Retina (tissue), 1 donor: ENCODE data around the gene KCNQ5.
"Not testable (repeated sequence)": the region's sequence is repeated elsewhere in the genome, so short reads cannot be mapped to it uniquely, and the experiment has no call there.

Experiments
- DNase-seq: peaks from one replicate; pipeline ENCODE4 v3.0.0-alpha.2; 2016

KCNQ5 gene

DNA sequence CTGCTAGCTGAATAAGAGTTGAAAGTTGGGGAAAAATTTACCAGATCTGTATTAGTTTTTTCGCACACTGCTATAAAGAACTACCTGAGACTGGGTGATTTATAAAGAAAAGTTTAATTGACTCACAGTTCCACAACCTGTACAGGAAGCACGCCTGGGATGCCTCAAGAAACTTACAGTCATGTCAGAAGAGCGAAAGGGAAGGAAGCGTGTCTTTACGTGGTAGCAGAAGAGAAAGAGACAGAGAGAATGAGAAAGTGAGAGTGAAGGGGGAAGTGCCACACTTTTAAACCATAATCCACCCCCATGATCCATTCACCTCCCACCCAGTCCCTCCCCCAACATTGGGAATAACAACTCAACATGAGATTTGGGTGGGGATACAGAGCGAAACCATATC lies 523.8 kb downstream of the KCNQ5 start:
- no peak for DNase-seq

DNA sequence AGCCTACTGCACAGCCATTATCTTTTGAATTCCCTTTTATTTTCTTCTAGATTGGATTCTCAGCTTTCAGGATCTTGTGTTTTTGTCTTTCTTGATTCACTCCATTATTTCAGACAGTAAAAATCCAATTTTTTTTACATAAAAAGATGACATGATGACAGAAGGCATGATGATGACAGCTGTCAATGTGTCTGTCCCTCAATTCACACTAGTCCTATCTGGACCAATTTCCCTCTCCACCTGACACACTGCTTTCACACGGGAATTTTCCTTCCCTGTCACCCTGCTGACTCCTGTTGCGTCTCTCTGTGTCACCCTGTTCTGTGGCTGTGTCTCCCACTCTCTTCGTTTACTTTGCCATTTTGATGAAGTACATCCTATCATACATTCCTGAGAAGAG lies 529.9 kb downstream of the KCNQ5 start:
- DNase-seq: no peak

DNA sequence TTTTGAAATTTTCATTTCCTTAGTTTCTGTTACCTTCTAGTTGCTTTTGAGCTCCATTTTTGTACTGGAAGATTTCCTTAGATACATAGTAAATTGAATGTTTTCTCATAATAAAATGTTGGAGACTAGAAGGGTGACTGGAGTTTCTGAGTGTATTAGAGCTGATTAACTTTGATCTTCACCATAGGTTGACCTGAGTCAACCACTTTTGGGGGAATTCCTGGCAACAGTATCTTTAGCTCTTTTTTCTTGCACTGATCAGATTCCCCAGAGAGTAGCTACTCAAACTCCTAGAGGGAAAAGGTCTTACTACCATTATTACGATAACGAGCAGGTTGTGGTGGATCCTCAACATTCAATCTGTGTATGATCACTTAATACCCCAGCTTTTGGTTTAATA lies 530.7 kb downstream of the KCNQ5 start:
- no peak for DNase-seq

DNA sequence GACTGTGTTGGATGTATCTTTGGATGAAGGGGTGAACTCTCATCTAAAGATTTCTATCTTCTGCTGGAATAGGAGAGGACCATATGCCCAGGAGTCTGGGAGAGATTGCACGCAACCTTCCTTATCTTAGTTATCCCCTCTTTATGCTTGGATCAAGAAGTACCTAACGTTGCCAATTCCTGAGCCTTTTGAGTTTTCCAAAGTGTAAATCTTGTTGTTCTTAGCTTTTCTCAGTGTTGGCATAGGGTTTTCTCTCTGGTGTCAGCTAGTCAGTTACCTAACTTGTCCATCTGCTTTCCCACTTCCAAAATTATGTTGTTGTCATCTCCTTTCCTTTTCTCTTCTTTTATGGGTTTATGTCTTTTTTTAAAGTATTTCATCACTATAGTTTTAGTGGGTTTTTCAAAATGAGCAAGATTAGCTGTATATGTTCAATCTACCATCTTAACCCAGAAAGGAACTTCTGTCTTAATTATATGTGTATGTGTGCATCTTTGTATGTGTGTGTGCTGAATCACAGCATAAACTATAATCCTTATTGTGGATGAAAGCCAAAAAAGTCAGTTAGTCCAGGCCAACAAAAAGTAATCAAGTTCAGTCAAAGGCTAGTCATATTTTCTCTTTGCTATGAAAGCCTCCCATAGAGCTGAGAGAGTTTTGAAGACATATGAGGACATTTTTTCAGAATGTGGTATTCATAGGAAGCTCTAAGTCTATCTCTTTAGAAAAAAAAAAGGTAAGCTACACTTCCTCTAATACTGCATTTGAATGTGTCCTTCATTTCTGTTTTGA lies 531.3 kb downstream of the KCNQ5 start:
- no peak for DNase-seq

DNA sequence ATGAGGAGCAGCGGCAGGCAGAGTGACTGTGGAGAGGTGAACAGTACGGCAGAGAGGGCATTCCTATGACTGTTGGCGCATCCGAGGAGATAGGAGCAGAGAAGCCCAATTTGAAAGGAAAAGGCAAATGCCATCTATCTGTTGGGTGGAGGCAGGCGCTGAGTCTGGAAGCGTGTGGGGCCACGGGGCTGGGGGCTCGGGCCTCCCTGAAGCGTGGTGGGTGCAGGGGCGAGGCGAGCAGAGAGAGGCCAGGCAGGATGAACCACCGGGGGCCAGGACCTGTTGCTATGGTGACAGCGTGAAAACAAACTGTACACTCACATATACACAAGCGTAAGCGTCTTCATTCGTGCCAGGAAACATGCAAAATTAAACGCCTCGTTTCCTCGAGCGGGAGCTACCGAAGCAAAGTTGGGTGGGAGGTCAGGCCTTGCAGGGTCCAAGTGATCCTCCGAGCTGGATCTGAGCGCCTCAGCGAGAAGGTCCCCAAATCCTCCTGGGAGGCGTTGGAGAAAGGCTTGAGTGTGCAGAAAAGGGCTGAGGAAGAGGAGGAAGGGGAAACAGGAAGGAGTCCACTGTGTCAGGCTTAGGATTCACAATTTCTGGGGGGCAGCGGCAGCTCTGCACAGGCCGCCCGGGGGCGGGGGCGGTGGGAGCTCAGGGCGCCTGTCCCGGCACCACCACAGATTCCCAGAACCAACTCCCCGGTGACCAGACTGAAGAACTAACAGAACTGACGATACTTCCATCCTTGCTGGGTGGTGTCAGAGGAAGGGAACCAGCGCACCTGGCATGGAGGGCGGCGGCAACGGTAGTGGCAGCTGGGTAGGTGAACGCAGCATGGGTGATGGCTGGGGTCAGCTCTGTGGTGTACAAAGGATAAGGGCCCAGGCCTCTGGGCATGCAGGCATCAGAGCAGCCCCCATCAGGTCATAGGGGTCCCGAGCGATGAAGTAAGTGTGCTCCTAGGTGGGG lies 535.2 kb downstream of the KCNQ5 start:
- DNase-seq: no peak

DNA sequence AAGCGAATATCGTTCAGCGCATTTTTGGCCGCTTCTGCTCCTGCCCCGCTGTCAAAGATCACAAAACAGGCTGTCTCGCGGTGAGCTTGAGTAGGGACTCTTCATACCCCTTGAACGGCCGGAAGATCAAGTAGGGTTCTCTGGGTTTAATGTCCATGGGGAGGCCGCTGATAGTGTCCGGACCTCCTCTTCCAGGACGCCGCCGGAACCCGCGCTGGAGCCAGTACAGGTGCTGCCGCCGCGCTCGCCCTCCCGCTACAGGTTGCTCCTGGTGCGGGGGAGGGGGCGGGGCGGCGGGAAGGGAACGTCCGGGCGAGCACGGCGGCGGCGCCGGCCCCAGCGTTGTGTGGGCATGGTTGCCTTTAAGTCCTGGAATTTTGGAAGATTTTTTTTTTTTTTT lies 536.0 kb downstream of the KCNQ5 start:
- DNase-seq: no peak

DNA sequence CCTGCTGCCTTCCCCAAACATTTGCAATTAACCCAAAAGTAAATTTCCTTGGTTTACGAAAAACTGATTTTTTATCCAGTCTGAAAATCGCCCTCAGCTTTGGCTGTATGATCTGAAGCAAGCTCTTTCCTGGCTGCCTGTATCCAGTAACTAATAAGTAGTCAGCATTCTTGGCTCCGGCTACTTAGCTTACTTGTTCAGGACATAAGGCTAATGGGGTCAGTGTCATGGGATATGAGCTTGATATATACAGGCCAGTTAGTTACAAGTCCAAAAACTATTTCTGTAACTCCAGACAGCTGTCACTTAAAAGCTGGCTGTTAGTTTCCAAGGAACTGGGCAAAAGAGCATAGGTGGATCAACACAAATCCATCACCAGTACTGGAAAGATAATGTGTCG lies 547.2 kb downstream of the KCNQ5 start:
- no peak for DNase-seq

DNA sequence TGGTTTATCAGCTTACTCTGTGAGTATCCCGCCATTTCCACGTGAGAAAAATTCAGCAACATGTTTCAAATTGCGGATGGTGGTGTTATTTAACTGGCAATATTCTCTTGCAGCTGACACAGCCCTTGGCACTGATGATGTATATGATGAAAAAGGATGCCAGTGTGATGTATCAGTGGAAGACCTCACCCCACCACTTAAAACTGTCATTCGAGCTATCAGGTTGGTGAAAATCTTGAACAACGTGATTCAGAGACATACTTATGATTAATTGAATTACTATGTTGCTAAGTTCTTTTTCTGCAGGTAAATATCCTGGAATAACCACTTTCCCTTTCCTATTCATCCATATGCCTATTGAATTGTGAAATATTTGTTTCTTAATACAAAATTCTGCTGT lies 547.8 kb downstream of the KCNQ5 start:
- no peak for DNase-seq

DNA sequence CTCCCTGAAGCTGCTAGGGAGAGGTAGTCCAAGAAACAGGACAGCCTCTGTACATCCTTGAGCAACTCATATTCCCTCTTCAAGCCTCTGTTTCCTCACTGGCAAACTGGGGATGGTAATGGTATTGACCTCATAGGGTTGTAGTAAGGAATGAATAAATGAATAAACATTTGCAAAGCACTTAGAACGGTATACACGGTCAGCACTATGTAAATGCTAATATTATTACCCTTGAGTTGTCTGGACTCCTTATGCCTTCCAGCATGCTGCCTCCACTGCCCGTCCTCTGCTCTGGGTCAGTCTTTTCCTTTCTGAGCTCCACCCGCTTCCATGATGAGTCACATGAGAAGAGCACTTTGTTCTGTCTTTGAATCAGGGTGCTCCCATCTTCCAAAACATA lies 552.8 kb downstream of the KCNQ5 start:
- no peak for DNase-seq

DNA sequence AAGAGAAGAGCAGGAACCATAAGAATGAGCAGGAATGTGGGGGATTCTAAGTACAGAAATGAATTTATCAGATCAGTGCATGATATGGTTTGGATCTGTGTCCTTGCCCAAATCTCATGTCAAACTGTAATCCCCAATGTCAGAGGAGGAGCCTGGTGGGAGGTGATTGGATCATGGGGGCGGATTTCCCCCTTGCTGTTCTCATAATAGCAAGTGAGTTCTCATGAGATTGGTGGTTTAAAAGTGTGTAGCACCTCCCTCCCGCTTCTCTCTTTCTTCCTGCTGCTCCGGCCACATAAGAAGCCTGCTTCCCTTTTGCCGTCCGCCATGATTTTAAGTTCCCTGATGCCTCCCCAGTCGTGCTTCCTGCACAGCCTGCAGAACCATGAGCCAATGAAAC lies 554.2 kb downstream of the KCNQ5 start:
- DNase-seq: no peak

DNA sequence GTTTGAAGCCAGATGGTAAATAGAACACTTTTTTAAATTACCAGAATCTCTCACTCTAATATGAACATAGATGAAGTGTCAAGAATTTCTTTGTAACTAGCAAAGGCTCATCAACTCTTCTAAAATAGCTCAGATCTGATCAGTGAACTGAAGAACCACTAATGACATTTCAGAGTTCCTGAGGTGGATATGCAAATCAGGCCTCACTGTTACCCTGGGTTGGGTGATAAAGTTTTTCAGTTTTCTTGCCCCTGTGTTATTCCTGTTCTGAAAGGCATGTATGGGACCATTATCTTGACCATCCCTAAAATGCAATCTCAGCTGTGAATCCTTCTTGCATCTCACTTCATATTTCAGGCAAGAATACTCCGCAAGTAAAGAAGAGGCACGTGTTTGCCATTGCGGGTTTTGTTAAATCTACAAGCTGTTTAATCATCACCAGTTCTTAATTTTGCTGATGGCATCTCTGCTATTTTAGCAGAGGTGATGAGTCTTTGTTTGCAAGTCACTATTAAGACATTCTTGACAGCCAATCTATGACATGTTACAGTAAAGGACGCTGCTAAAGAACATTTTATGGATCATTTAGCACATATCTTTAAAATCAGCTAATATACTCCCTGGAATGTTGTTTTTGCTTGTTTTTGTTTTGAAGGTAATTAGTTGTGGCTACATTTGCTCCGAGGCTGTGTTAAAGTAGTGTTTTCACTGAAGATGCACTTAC lies 555.5 kb downstream of the KCNQ5 start:
- DNase-seq: no peak

DNA sequence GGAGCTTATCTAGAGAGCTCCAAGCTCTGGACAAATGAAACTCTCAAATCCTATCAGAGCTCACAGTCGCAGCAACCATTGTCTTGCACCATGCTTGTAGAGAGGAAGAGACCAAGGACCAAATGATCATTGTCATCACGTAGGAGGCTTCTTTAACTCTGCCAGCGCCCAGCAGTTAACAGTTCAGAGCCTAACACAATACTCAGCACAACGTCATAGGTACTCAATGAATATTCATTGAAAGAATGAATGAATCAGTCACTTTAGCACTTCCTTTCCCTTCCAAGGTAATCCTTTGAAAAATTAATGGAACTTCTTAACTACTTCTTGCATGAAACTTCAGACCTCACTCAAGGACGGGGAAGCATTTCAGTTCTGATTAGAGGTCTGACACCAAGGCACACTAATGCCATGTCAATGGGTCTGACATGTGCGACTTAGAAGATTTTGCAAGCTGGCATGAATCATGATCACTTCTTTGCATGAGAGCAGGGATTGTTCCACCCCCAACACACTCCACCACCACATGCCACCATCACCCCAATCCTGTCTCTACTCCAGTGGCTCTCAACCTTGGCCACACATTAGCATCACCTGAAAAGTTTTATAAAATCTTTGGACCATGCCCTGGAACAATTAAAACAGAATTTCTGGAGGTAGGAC lies 558.3 kb downstream of the KCNQ5 start:
- DNase-seq: no peak

DNA sequence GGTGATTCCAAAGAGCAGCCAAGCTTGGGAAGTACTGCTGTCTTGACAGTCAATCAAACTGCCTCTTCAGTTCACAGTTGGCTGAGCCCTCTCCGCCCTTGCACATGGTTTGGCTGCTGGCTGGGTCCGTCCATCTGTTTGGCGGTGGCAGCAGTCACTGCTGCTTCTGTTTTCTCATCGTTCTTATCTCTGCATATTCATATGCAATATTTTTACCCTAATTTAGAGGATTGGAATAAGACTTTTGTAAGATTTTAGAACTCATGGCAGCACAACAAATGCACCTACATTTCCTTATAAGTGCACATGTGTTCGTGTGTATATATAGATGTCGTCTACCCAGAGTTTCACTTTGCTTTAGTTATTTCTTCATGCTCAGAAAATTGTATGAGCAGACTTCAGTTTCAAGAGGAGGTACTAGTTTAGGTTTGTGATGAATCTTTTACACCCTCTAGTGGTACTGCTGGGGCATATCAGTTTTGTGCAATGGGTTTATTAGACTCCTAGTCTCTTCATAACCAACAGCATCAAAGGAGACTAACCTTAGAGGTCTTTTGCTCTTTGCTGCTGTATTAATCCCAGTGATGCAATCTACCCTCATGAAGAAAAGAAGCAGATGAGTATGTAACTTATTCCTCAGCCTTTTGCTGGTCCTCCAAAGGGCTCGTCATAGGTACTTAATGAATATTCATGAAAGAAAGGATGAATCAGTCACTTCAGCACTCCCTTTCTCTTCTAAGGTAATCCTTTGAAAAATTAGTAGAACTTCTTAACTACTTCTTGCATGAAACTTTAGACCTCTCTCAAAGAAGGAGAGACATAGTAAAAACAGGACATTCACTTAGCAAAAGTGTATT lies 559.1 kb downstream of the KCNQ5 start:
- peak; percentile 65 for DNase-seq

DNA sequence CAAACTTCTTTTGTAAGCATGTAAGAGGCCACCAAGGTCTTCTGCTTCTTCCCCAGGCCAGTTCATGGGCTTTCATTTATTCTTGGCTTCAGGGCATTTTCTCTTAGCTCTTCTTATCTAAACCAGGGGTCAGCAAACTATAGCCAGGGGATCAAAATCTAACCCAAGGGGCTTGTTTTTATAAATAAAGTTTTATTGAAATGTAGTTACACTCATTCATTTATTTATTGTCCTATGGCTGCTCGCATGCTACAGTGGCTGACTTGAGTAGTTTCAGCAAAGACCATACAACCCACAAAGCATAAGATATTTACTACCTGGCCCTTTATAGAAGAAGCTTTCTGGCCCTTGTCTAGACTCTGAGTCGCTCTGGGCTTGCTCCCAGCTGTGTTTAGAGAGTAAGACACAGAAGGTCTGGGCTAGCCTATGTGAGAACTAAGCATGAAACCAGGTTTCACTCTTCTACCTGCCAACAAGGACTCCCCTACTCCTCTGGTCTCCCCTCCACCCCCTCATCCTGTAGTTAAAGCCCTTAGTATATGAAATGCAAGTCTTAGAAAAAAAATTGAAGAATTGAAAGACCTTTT lies 560.2 kb downstream of the KCNQ5 start:
- no peak for DNase-seq

DNA sequence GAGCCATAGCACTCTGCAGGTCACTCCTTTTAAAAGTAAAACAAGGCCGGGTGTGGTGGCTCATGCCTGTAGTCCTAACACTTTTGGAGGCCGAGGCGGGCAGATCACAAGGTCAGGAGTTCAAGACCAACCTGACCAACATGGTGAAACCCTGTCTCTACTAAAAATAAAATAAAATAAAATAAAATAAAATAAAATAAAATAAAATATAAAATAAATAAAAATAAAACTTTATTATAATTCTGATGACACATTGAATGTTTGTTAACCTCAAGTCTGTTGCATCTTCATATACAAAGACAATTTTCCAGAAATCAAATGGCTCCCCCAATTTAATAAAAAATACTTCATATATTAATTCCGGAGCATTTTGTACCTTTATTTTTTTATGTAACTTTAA lies 571.4 kb downstream of the KCNQ5 start:
- DNase-seq: not testable (repeated sequence)

DNA sequence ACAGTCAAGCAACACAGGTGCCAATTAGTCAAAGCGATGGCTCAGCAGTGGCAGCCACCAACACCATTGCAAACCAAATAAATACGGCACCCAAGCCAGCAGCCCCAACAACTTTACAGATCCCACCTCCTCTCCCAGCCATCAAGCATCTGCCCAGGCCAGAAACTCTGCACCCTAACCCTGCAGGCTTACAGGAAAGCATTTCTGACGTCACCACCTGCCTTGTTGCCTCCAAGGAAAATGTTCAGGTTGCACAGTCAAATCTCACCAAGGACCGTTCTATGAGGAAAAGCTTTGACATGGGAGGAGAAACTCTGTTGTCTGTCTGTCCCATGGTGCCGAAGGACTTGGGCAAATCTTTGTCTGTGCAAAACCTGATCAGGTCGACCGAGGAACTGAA lies 572.9 kb downstream of the KCNQ5 start:
- no peak for DNase-seq

DNA sequence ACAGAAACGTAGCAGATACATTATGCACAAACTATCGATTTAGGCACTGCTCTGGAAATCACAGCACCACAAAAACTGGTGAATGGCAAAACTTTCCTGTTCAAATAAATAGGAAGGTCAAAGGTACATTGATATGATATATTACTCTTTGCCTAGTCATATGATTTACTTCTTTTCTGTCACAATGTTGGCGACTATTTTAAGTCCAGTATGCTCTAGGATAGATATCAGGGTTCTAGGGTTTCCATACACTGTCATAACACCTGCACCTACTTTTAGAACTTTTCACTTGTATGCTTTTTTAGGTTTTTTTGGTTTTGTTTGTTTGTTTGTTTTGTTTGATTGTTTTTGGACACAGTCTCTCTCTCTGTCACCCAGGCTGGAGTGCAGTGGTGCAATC lies 578.4 kb downstream of the KCNQ5 start:
- no peak for DNase-seq

DNA sequence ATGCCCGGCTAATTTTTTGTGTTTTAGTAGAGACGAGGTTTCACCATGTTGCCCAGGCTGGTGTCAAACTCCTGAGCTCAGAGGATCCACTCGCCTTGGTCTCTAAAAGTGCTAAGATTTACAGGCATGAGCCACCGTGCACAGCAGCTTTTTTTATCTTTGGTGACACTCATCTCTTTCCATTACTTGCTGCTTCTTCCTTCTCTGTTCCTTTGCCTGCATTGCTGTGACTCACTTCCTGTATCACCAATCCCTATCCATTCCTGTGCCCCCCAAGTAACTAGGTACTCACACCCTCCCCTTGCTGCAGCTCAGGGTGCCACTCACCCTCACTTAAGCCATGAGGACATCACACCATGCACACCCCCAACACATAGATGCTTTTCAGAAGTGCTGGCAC lies 578.9 kb downstream of the KCNQ5 start:
- DNase-seq: no peak

DNA sequence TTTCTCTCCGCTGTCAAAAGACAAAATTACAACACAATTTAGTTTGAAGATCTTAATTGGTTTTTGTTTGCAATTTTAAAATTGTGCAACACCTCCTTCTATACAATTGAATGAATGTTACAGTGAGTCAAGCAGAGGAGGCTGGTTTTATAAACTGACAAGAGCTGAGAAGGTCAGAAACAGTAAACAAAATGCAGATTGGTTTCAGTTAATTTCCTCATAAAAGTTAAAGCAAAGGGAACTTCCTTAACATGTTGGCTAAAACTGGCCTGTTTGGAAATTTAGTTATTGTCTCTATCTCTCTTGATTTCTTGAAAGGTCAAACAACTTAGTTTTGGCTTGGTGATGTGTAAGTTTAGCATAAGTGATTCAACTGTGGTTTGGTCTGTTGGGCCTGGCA lies 581.2 kb downstream of the KCNQ5 start:
- DNase-seq: no peak

DNA sequence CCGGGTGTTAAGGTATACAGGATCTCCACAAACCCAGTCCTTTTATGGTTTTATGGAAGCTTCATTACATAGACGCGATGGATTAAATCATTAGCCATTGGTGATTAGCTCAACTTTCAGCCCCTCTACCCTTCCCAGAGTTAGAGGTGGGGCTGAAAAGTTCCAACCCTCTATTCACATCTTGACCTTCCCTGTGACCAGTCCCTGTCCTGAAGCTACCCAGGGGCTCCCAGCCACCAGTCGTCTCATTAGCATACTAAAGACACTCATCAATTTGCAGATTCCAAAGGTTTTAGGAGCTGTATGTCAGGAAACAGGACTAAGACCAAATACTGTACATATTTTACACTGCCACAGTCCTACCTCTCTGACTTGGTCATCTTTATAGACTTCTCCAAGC lies 582.4 kb downstream of the KCNQ5 start:
- no peak for DNase-seq

DNA sequence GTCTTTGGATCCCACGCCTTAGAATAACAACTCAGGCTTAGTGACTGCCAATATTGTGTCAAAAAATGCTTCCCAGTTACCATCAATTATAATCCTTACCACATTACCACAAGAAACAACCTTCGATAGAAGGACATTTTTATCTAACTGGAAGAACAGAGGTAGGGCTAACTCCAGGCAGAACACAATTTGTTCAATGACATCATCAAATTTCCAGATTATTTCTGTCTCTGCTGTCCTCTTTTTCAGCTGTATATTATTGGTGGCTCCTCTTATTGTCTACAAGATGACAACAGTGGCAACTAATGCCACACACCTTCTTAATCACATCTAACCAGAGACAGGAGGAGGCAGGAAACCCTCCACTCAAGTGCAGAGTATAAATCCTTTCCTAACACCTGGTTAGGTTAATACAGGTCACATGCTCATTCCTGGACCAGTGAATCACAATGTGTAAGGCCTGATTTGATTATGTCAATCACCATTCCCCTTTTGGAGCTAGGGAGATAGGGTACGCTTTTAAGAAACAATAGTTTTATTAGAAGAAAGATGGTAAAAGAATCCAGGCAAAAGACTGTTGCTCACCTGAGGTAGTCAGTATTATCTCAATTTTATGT lies 585.5 kb downstream of the KCNQ5 start:
- no peak for DNase-seq
